ENCODE data around the gene GSDMA. TPM values are rescaled to one million over a fixed set of nuclear protein-coding genes. Genes with fewer than 3 reads are reported as not detected.

The GSDMA gene
- total and polyA plus RNA-seq, 4 donors, result 0.06 to 0.23 (median 0.13) TPM

DNA sequence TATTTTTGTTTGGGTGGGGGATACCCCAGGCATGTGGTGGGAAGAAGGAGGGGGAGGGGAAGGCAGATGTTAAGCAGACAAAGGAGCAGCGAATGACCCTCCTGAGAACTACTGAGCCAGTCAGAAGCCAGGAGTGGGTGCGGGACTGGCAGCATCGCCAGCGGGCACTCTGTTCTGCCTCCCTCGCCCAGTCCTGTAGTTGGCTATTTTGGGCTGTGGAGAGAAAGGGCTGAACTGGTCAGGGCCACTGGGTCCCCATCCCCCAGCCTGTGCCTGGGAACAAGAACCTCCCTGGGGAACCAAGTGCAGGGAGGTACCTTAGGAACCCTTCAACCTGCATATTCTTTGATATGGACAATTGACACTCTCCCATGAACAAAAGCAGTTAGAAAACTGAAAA lies 28.9 kb upstream of the GSDMA start:
- H3K9ac ChIP-seq (ENCODE audit: low read depth in 1 of 2, low read length in 2 of 2), result peak overlapping the region in 1 of 2 donors; percentile 2
- 68% methylated on average over 5 of the region's 5 CpGs for WGBS
- no peak for TF ChIP-seq RXRA (IDR thresholded peaks at IDR 0.05)
- no peak for TF ChIP-seq HNF4G (IDR thresholded peaks at IDR 0.05)
- no peak for TF ChIP-seq ZBTB33 (IDR thresholded peaks at IDR 0.05)
- no peak for TF ChIP-seq REST (IDR thresholded peaks at IDR 0.05)
- TF ChIP-seq FOXA2 (IDR thresholded peaks at IDR 0.05), result no peak
- TF ChIP-seq RAD21 (IDR thresholded peaks at IDR 0.05), result no peak

GRCh38 chr17:39934324-39934723 lies 28.5 kb upstream of the GSDMA start:
- Histone ChIP-seq H3K27me3 (ENCODE audit: control insufficient read depth in 4 of 4, insufficient read depth in 4 of 4, low read length in 3 of 4) (no peaks in the 10 kb centered on the region), H3K9ac (ENCODE audit: low read depth in 1 of 2, low read length in 2 of 2) (peak overlapping the region in 1 of 2 donors; percentile 2), H3K4me3 (ENCODE audit: low read depth in 1 of 3, low read length in 3 of 3) (no peak overlapping the region), H3K27ac (ENCODE audit: low read depth in 1 of 2, low read length in 2 of 2) (peak overlapping the region; percentile 40 to 56), H3K36me3 (ENCODE audit: control insufficient read depth in 4 of 4, insufficient read depth in 3 of 4, low read depth in 1 of 4, low read length in 3 of 4) (no peaks in the 10 kb centered on the region), H3K4me1 (ENCODE audit: control insufficient read depth in 4 of 4, insufficient read depth in 4 of 4, low read length in 3 of 4) (peaks cover 3 to 21% (median 10%) of the 10 kb centered on the region in 4 donors), H3K9me3 (ENCODE audit: control insufficient read depth in 4 of 4, low read length in 3 of 4) (no peaks in the 10 kb centered on the region)
- 49% methylated on average over 5 of the region's 5 CpGs for WGBS
- no peak for TF ChIP-seq MAX (IDR thresholded peaks at IDR 0.05)
- TF ChIP-seq YY1 (IDR thresholded peaks at IDR 0.05), result peak; percentile 68
- no peak for TF ChIP-seq GABPA (IDR thresholded peaks at IDR 0.05 in 1 of 2, conservative IDR thresholded peaks at IDR 0.05 in 1 of 2)
- TF ChIP-seq REST (IDR thresholded peaks at IDR 0.05), result peak; percentile 49
- no peak for TF ChIP-seq EGR1 (IDR thresholded peaks at IDR 0.05; ENCODE audit: low read depth in 2 of 2)
- TF ChIP-seq RAD21 (IDR thresholded peaks at IDR 0.05), result peak in 1 of 2 donors; percentile 47
- peak; percentile 65 for TF ChIP-seq TAF1 (conservative IDR thresholded peaks at IDR 0.05)
- no peak for TF ChIP-seq FOXA1 (IDR thresholded peaks at IDR 0.05)
- TF ChIP-seq HNF4A (conservative IDR thresholded peaks at IDR 0.05), result peak; percentile 74 to 77
- peak; percentile 11 for TF ChIP-seq HNF4G (IDR thresholded peaks at IDR 0.05)
- peak in 1 of 2 donors; percentile 46 for TF ChIP-seq RXRA (IDR thresholded peaks at IDR 0.05)
- TF ChIP-seq JUND (IDR thresholded peaks at IDR 0.05), result peak in 1 of 2 donors; percentile 15
- TF ChIP-seq NR2F2 (IDR thresholded peaks at IDR 0.05), result no peak
- TF ChIP-seq ZBTB33 (IDR thresholded peaks at IDR 0.05), result no peak
- peak; percentile 92 for TF ChIP-seq SP1 (IDR thresholded peaks at IDR 0.05)
- TF ChIP-seq CTCF (IDR thresholded peaks at IDR 0.05; ENCODE audit: low read depth, low read length, missing input control), result no peak
- no peak for DNase-seq (ENCODE audit: low spot score)

More for the DNA sequence above, 28.9 kb upstream of the GSDMA start:
- no peaks in the 10 kb centered on the region for H3K9me3 ChIP-seq (ENCODE audit: control insufficient read depth in 4 of 4, low read length in 3 of 4)
- H3K27ac ChIP-seq (ENCODE audit: low read depth in 1 of 2, low read length in 2 of 2), result peak overlapping the region; percentile 40 to 56
- H3K27me3 ChIP-seq (ENCODE audit: control insufficient read depth in 4 of 4, insufficient read depth in 4 of 4, low read length in 3 of 4), result no peaks in the 10 kb centered on the region
- no peak for DNase-seq (ENCODE audit: low spot score)
- no peak overlapping the region for H3K4me3 ChIP-seq (ENCODE audit: low read depth in 1 of 3, low read length in 3 of 3)
- peaks cover 3 to 24% (median 11%) of the 10 kb centered on the region in 4 donors for H3K4me1 ChIP-seq (ENCODE audit: control insufficient read depth in 4 of 4, insufficient read depth in 4 of 4, low read length in 3 of 4)
- no peaks in the 10 kb centered on the region for H3K36me3 ChIP-seq (ENCODE audit: control insufficient read depth in 4 of 4, insufficient read depth in 3 of 4, low read depth in 1 of 4, low read length in 3 of 4)
